SKM-1 (cell line): ENCODE measurements around the gene UGT8.

Experiments used
- DNase-seq: peaks from one replicate; lab custom pipeline; 2025; ENCODE audit not compliant: unreplicated experiment; lab: John Stamatoyannopoulos, UW

UGT8 gene

DNA sequence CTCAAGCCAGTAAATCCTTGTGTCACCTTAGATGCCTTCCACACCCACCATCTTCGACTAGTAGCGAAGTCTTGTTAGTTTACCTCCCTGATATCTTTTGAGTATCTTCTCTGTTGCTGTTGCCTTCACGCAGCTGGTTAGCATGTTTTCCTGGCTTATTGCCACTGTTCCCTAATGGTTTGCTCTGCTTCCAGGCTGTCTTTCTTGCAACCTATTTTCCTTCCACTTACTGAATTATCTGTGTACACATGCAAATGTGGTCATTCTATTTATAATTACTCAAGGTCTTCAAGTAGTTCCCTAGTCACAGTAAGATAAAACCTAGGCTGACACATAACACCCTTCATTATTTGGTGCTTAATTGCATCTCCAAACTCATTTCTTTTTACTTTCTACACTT is 89.5 kb downstream of the UGT8 start:
- no peak for DNase-seq

DNA sequence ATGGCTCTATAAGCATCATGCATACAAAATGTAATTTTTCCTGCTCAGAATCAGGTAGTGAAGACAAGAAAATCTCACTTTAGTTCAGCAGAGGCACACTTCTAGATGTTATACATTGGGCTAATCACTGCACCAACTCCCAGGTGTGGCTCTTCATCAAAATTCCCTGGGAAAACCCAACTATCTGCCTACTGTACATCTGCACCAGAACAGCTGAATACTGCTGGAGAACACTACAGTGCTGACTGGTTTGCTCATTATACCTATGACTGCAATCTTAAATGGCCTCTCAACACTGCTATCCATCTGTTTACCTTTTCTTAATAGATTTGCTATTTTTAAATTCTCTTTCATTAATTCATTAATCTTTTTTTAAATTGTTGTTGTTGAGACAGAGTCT is 92.0 kb downstream of the UGT8 start:
- DNase-seq: no peak

DNA sequence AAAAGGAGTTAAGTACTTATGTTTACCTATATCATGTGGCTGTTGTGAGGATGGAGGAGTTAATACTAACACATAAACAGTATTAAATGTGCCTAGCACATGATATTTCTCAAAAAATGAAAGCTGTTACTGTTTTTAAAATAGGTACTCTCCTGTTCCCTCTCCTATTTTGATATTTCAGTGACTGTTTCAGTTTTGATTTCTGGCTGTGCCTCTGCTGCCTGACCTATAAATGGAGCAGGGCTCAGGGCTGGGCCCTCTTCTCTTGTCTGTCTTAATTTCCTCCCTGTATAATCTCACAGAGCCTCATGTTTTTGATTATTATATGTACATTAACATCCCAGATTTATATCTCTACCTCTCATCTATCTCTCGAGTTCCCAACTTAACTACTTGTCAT is 93.3 kb downstream of the UGT8 start:
- DNase-seq: no peak

DNA sequence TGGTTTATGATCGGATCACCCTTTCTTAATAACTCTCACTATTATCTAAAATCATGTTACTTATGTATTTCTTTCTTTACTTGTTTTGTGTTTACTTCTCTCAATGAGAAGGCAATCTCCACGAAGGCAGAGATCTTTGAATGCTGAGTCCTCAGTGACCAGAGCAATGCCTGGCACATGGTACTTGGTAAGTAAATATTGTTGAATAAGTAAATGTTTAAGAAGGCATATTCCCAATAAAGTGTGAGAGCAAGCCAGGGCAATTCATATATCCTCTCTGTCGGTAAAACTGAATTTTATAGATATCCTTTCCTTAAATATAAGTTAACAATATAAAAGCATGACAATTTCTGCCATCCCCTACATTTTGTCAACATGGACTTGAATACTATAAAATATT is 94.4 kb downstream of the UGT8 start:
- DNase-seq: no peak

DNA sequence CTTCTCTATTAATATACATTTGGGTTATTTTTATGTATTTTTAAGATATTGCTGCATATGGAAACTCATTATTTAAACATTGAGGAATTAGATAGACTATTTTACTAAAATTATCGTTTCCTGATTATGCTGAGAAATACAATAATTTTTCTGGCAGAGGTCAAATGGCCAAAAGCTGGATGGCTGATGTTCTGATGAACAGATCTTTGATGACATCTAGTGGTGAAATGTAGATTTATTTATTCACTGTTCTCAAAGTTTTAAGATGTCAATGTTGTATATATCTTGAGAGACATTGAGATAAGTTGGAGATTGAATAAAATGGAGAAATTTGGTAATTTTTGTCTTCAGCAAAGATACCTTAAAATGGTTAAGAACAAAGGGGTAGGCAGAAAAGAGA is 96.2 kb downstream of the UGT8 start:
- peak; percentile 23 for DNase-seq

DNA sequence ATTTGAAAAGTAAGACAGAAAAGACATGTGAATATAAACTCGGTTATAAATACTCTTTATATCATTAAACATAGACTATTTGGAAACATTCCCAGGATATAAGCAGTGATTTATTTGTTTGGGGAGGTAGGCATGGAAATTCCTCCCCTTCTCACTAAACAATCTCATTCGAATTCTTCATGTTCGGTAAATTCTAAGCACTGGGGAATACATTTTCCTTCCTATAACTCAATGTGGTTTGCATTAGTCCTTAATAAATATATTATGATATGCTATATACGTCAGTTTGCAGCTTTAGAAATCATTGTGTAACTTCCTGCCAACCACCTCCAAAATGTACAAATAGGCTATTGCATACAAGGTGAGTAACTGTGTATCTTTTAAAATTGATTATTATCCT is 99.6 kb downstream of the UGT8 start:
- no peak for DNase-seq

DNA sequence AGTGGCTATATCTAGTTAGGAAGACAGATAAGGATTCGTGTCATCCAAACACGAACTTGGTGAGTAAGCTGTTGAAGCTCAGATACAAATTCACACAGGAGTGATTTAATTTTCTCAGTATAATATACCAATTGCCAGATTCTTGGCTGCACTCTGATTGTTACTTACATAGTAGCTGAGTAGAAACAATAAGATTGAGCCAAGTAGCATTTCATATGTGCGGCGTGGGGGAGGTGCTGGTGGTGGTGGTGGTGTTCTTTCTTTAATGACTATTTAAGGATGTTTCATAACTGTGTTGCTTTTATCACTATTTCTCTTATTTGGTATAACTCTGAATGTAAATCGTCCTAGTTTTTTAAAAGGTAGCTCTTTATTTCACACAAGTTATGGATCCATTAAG is 102.9 kb downstream of the UGT8 start:
- DNase-seq: no peak

DNA sequence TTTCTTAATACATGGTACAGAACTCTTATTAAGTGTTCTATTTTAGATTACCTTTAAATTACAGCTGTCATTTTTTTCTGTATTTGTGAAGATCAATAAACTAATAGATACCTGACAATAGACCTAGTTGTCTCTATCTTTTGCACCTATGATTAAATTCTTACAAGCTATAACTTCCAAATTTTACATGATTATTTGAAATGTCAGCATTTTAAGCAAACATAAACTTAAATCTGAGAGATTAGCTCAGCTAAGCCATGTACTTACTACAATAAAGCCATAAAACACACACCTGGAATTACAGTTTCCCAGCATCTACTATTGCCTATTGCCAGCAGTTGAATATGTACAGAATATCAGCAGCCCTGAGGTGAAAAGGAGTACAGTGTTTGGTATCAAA is 118.8 kb downstream of the UGT8 start:
- DNase-seq: no peak

DNA sequence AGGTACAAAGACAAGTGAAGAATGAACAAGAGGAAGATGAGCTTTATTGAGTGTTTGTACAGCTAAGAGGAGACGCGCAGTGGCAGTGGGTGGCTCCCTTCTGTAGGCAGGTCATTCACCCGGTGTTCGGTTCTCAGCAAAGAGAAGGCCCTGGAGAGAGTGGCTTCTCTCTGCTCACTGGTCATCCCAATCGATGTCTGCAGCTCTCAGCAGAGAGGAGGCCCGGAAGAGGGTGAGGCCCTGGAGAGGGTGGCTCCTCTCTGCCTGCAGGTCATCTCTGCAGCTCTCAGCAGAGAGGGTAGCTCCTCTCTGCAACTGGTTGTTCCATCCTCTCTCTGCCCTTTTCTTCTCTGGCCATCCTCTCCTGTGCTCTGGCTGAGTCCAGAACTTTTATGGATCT is 126.5 kb downstream of the UGT8 start:
- DNase-seq: no peak

DNA sequence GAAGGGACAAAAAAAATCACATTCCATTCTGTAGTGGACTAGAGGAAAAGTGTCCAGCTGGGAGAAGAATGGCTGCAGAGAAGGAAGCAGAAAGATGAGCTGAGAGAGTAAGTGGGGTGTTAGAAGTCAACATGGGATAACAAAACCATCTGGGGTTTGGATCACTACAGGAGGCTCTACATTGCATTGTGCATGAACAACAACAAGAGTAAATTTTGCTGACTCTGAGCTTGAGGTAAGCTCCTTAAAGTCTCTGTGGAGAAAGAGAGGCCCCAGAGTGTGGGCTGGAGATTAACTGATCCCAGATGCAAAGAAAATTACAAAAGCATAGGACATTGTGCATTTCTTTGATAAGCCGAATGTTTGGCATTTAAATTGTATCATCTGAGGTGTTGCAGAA is 128.9 kb downstream of the UGT8 start:
- DNase-seq: no peak
